NCI-H524 (cell line): Measurements from ENCODE around the gene PLCL2.
"Not testable (repeated sequence)": the region's sequence is repeated elsewhere in the genome, so short reads cannot be mapped to it uniquely, and the experiment has no call there.

Experiments
- DNase-seq, 2 experiments: peaks; one replicate each; lab custom pipeline; 2025; lab: John Stamatoyannopoulos, UW

Gene PLCL2

GRCh38 chr3:17075907-17076306, 191.2 kb downstream of the PLCL2 start:
- no peak for DNase-seq

GRCh38 chr3:17076940-17077605, 192.3 kb downstream of the PLCL2 start:
- DNase-seq: no peak

DNA sequence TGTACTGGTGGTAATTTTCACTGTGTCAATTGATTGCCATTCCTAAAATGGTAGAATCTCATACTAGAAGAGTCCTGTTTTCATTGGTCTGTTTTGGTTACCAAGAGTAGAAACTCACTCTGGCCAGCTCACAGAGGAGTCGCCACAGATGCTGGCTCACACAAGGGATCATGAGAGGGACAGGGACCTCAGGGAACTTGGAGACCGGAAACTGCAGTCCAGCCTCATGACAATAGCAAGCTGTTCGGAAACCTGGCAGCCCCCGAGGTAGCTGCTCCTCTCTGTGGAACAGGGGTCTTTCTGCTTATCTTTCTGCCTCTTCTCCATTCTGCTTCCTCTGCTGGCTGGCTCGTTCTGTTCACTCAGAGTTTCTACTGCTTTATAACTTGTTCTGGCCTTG, 192.9 kb downstream of the PLCL2 start:
- no peak for DNase-seq

GRCh38 chr3:17078926-17079465, 194.2 kb downstream of the PLCL2 start:
- no peak for DNase-seq

GRCh38 chr3:17079933-17080332, 195.2 kb downstream of the PLCL2 start:
- DNase-seq: no peak

GRCh38 chr3:17081520-17081919, 196.8 kb downstream of the PLCL2 start:
- no peak for DNase-seq

- DNase-seq: no peak
Measured at GRCh38 chr3:17087509-17087908, 202.8 kb downstream of the PLCL2 start.

DNA sequence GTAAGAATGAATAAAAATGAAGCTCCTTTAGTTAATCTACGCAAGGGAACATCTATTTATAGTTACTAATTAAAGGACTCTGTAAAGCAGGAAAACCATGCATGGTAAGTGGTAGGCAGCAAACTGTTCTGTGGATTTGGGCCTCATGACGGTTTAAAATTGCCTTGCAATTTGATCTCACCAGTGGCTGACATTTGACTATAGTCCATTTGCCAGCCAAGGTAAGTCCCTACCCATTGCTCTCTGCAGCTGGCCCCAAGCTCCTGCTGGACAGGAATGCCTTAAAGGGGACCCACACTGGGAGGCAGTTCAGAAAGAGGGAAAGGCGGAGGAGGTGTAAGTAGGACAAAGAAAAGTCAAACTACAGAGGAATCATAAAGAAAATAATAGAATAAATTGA, 203.3 kb downstream of the PLCL2 start:
- no peak for DNase-seq

- no peak for DNase-seq
Measured at GRCh38 chr3:17088602-17089313, 204.0 kb downstream of the PLCL2 start.

- no peak for DNase-seq
Measured at GRCh38 chr3:17089314-17089700, 204.6 kb downstream of the PLCL2 start.

GRCh38 chr3:17090280-17090983, 205.7 kb downstream of the PLCL2 start:
- no peak for DNase-seq

GRCh38 chr3:17091910-17092582, 207.3 kb downstream of the PLCL2 start:
- no peak for DNase-seq

- DNase-seq: no peak
Measured at GRCh38 chr3:17092583-17092933, 207.8 kb downstream of the PLCL2 start.

DNA sequence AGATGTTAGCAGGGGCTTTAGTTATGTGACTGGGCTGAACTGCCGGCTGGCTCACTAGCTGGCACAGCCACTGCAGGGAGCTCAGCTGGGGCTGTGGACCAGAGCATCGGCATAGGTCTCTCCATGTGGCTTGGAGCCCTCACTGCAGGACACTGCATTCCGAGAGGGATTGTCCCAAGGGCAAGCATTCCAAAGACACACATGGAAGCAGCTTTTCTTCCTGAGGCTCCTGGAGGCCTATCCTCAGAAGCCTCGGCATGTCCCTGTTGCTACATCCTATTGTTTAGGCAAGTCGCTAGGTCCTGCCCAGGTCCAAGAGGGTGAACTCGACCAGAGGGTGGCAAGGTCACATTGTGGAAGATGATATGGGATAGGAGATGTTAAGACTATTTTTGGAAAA, 209.8 kb downstream of the PLCL2 start:
- no peak for DNase-seq

DNA sequence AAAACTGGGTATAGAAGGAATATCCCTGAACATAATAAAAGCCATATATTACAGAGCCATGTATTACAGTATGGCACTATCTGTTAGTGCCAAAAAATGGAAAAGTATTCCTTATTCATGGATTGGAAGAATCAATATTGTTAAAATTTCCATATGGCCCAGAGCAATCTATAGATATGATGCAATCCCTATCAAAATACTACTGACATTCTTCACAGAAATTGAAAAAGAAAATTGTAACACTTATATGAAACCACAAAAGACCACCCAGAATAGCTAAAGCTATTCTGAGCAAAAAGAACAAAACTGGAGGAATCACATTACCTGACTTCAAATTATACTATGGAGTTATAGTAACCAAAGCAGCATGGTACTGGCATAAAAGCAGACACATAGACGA, 218.8 kb downstream of the PLCL2 start:
- no peak for DNase-seq

- DNase-seq: not testable (repeated sequence)
Measured at GRCh38 chr3:17106801-17107200, 222.0 kb downstream of the PLCL2 start.

GRCh38 chr3:17110660-17111396, 226.1 kb downstream of the PLCL2 start:
- no peak for DNase-seq

GRCh38 chr3:17111586-17111985, 226.8 kb downstream of the PLCL2 start:
- no peak for DNase-seq

DNA sequence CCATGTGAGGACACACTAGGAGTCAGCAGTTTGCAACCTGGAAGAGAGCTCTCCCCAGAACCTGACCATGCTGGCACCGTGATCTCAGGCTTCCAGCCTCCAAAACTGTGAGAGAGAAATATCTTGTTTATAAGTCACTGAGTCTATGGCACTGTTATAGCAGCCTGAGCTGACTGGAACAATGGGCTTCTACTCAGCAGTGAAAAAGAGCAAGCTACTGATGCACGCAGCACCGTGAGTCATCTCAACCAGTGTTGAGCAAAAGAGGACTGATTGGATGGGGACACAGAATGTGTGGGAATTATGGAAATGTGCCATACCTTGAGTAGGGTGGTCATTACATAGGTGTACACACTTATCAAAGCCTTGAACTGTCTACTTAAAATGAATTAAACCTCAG, 230.4 kb downstream of the PLCL2 start:
- no peak for DNase-seq

GRCh38 chr3:17116007-17116600, 231.3 kb downstream of the PLCL2 start:
- DNase-seq: no peak

DNA sequence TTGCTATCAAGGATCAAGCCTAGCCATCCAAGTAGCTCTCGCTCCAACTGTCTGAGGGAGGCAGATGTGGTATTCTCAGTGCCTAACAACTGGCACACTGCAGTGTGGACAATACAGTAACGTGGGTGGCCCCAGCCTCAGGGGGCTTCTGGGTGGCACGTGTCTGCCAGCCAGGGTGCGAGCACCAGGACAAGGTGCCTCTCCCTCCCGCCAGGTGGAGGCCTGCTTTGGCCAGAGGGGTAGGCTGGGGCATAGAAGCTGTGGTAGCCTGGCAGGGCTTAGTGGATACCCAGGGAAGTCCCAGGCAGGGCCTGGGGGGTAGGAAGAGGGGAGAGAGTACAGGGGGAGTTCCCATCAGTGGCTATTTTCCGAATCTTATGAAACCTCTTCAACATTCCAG, 234.0 kb downstream of the PLCL2 start:
- no peak for DNase-seq
